Epidermal melanocyte (primary cell): ENCODE data around the gene PCDHA5.
"Not testable (repeated sequence)": the region's sequence is repeated elsewhere in the genome, so short reads cannot be mapped to it uniquely, and the experiment has no call there.

ENCODE experiments used
- DNase-seq: peaks from one replicate; pipeline ENCODE4 v3.0.0; 2011; ENCODE audit warnings: low spot score; ENCODE audit not compliant: insufficient read length

PCDHA5 gene

GRCh38 chr5:140821375-140822280 is at the start of gene PCDHA5:
PCDHA5 (plus strand) TSS chr5:140821613.
- no peak for DNase-seq

DNA sequence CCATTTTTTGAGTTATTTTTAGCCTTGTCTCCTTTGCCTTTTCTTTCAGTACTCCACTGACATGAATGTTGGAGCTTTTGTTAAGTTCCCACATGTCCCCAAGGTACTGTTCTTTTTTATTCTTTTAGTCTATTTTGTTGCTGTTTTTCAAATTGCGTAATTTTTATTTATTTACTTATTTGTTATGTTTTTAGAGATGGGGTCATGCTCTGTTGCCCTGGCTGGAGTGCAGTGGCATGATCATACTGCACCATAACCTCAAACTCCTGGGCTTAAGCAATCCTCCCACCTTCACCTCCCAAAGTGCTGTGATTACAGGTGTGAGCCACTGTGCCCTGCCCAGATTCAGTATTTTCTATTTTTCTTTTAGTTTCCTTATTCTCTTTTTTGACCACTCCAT is 40.9 kb upstream of the PCDHA5 start:
- no peak for DNase-seq

DNA sequence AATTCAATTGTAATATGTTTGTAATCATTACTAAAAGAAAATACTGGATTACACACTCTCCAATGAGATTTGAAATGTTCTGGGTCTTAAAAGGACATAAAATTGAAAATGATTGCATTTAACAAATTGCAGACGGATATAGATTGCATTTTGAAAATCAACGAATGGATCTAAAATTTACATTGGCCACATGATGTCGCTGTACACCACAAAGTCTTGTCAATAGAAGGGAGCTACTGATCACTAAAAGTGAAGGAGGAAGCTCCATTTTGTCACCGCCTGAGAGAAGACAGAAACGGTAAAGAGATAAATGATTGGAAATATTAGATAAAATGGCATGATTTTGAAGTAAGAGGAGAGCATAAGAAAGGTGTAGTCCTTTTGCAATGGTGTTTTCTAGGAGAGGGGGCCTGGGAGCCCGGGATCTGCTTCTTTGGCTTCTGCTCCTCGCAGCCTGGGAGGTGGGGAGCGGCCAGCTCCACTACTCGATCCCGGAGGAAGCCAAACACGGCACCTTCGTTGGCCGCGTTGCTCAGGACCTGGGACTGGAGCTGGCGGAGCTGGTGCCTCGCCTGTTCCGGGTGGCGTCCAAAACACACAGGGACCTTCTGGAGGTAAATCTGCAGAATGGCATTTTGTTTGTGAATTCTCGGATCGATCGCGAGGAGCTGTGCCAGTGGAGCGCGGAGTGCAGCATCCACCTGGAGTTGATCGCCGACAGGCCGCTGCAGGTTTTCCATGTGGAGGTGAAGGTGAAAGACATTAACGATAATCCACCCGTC is 35.3 kb upstream of the PCDHA5 start, which contains the start of gene PCDHA1:
Gene PCDHA1 (plus strand): TSS at position 236 of the 782 bp plus-strand sequence.
- DNase-seq, result no peak

GRCh38 chr5:140787422-140787821 is 34.0 kb upstream of the PCDHA5 start:
- DNase-seq, result not testable (repeated sequence)

DNA sequence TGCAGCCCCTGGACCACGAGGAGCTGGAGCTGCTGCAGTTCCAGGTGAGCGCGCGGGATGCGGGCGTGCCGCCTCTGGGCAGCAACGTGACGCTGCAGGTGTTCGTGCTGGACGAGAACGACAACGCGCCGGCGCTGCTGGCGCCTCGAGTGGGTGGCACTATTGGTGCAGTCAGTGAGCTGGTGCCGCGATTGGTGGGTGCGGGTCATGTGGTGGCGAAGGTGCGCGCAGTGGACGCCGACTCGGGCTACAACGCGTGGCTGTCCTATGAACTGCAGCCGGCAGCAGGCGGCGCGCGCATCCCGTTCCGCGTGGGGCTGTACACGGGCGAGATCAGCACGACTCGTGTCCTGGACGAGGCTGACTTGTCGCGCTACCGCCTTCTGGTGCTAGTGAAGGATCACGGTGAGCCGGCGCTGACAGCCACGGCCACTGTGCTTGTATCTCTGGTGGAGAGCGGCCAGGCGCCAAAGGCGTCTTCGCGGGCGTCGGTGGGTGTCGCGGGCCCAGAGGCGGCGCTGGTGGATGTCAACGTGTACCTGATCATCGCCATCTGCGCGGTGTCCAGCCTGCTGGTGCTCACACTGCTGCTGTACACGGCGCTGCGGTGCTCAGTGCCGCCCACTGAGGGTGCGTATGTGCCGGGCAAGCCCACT is 33.4 kb upstream of the PCDHA5 start:
- DNase-seq, result not testable (repeated sequence)

GRCh38 chr5:140791089-140791488 is 30.3 kb upstream of the PCDHA5 start:
- DNase-seq, result no peak

- DNase-seq, result no peak
Observed at GRCh38 chr5:140794595-140795258, 26.7 kb upstream of the PCDHA5 start, which contains the start of gene PCDHA2. PCDHA2 (plus strand) TSS chr5:140794852.

- no peak for DNase-seq
Observed at GRCh38 chr5:140795259-140795641, 26.2 kb upstream of the PCDHA5 start.

DNA sequence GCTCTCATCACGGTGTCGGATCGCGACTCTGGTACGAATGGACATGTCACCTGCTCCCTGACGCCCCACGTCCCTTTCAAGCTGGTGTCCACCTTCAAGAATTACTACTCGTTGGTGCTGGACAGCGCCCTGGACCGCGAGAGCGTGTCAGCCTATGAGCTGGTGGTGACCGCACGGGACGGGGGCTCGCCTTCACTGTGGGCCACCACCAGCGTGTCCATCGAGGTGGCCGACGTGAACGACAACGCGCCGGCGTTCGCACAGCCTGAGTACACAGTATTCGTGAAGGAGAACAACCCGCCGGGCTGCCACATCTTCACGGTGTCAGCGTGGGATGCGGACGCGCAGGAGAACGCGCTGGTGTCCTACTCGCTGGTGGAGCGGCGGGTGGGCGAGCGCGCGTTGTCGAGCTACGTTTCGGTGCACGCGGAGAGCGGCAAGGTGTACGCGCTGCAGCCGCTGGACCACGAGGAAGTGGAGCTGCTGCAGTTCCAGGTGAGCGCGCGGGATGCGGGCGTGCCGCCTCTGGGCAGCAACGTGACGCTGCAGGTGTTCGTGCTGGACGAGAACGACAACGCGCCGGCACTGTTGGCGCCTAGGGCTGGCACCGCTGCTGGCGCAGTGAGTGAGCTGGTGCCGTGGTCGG is 25.2 kb upstream of the PCDHA5 start:
- DNase-seq, result not testable (repeated sequence)

GRCh38 chr5:140796718-140797095 is 24.7 kb upstream of the PCDHA5 start:
- no peak for DNase-seq

DNA sequence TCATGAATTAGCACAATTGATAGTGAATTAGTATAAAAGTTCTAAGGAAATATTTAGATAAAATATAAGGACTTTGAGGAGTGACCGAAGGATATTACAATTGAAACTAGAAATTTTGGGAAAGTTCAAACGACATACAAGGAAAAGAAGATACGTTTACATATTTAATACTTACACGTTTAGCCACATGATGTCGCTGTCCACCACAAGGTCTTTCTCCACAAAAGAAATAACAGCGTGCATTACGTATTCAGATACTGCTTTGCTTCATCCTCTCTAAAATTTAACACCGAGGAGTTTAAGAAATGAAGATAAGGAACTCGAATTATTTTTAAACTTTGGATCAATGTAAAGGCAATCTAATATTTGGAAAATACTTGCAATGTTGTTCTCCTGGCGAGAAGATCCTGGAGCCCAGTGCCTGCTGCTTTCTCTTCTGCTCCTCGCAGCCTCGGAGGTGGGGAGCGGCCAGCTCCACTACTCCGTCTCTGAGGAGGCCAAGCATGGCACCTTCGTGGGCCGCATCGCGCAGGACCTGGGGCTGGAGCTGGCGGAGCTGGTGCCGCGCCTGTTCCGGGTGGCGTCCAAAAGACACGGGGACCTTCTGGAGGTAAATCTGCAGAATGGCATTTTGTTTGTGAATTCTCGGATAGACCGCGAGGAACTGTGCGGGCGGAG is 20.5 kb upstream of the PCDHA5 start, which contains the start of gene PCDHA3:
Gene PCDHA3 (plus strand): TSS at position 242 of the 678 bp plus-strand sequence.
- DNase-seq, result no peak

GRCh38 chr5:140801494-140801841 is 19.9 kb upstream of the PCDHA5 start:
- no peak for DNase-seq

DNA sequence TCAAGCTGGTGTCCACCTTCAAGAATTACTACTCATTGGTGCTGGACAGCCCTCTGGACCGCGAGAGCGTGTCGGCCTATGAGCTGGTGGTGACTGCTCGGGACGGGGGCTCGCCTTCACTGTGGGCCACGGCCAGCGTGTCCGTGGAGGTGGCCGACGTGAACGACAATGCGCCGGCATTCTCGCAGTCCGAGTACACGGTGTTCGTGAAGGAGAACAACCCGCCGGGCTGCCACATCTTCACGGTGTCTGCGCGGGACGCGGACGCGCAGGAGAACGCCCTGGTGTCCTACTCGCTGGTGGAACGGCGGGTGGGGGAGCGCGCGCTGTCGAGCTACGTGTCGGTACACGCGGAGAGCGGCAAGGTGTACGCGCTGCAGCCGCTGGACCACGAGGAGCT is 19.0 kb upstream of the PCDHA5 start:
- DNase-seq, result not testable (repeated sequence)

DNA sequence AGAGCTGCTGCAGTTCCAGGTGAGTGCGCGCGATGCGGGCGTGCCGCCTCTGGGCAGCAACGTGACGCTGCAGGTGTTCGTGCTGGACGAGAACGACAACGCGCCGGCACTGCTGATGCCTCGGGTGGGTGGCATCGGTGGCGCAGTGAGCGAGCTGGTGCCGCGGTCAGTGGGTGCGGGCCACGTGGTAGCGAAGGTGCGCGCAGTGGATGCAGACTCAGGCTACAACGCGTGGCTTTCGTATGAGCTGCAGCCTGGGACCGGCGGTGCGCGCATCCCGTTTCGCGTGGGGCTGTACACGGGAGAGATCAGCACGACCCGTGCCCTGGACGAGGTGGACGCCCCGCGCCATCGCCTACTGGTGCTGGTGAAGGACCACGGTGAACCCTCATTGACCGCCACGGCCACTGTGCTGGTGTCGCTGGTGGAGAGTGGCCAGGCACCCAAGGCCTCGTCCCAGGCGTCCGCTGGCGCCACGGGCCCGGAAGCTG is 18.6 kb upstream of the PCDHA5 start:
- DNase-seq, result no peak

DNA sequence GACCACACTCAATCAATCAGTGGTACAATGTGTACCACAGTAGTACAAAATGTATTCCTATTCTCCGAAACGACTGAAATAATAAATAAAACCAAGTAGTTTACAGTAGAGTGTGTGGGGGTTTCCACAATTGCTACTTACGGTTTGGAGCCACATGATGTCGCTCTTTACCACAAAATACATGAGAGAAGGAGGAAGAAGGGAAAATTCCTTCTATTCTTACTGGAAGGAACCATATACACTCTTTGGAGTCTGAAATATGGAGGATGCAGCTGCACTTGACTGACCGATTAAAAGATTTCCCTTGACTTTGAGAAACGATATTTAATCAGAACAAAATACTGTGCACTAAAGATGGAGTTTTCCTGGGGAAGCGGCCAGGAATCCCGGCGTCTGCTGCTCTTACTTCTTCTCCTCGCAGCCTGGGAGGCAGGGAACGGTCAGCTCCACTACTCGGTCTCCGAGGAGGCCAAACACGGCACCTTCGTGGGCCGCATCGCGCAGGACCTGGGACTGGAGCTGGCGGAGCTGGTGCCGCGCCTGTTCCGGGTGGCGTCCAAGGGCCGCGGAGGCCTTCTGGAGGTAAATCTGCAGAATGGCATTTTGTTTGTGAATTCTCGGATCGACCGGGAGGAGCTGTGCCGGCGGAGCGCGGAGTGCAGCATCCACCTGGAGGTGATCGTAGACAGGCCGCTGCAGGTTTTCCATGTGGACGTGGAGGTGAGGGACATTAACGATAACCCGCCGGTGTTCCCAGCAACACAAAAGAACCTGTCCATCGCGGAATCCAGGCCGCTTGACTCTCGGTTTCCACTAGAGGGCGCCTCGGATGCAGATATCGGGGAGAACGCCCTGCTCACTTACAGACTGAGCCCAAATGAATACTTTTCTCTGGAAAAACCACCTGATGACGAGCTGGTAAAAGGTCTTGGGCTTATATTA is 14.3 kb upstream of the PCDHA5 start, which contains the start of gene PCDHA4:
Gene PCDHA4 (plus strand): TSS at position 235 of the 942 bp plus-strand sequence.
- no peak for DNase-seq

GRCh38 chr5:140808241-140808888 is 13.0 kb upstream of the PCDHA5 start:
- DNase-seq, result not testable (repeated sequence)

DNA sequence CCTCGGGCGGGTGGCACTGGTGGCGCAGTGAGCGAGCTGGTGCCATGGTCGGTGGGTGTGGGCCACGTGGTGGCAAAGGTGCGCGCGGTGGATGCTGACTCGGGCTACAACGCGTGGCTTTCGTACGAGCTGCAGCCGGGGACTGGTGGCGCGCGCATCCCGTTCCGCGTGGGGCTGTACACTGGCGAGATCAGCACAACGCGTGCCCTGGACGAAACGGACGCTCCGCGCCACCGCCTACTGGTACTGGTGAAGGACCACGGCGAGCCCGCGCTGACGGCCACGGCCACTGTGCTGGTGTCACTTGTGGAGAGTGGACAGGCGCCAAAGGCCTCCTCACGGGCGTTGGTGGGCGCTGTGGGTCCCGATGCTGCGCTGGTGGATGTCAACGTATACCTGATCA is 12.5 kb upstream of the PCDHA5 start:
- DNase-seq, result no peak

DNA sequence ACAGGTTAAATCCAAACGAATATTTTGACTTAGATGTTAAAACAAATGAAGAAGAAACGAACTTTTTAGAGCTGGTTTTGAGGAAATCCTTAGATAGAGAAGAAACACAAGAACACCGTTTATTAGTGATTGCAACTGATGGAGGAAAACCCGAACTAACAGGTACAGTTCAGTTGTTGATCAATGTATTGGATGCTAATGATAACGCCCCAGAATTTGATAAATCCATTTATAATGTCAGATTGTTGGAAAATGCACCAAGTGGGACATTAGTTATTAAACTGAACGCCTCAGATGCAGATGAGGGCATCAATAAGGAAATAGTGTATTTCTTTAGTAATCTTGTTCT is 842 bp downstream of the PCDHA5 start:
- DNase-seq, result no peak
